PC-3 (cell line): Measurements from ENCODE around the gene ROBO3. TPM values are rescaled to one million over a fixed set of nuclear protein-coding genes. Genes with fewer than 3 reads are reported as not detected.

ENCODE experiments used
- ATAC-seq: fragments of 200-7000 bp; cut with Tn5 transposase; 2 replicates; pipeline ENCODE4 v1.9.1; 2020; ENCODE audit warnings: mild to moderate bottlenecking, moderate library complexity
- BruUV-seq: library from RNA; stranded (reverse); fragments of 400-500 nt; replicated peaks from 2 replicates; lab custom pipeline; 2021; lab: Mats Ljungman, UMichigan
- CTCF ChIA-PET: fragments of 300-600 bp; sonication (Branson Sonifier 250); formaldehyde crosslinking; loops from one replicate; lab custom pipeline; 2022; ENCODE audit warnings: antibody characterized with exemption; lab: Charles Lee
- POLR2A ChIA-PET: fragments of 300-600 bp; sonication (Branson Sonifier 250); formaldehyde crosslinking; loops from one replicate; lab custom pipeline; 2022; ENCODE audit warnings: antibody characterized with exemption; ENCODE audit not compliant: unreplicated experiment; lab: Charles Lee
- DNase-seq: peaks from one replicate; pipeline ENCODE4 v3.0.0-alpha.2; 2015
- H2AFZ ChIP-seq: fragments of 300-600 bp; sonication (generic); 2 replicates; pipeline ENCODE4 v1.6.0; 2016; ENCODE audit warnings: antibody characterized with exemption, low read length
- H3F3A ChIP-seq: fragments of 300-600 bp; sonication (generic); one replicate; pipeline ENCODE4 v1.6.0; 2017; ENCODE audit warnings: antibody characterized with exemption, low read length, control low read depth, mild to moderate bottlenecking; ENCODE audit not compliant: unreplicated experiment
- H3K27ac ChIP-seq: fragments of 300-600 bp; sonication (generic); 2 replicates; pipeline ENCODE4 v1.5.1; 2016; ENCODE audit warnings: mild to moderate bottlenecking, low read length
- H3K27me3 ChIP-seq: fragments of 300-600 bp; sonication (generic); 2 replicates; pipeline ENCODE4 v1.6.1; 2016; ENCODE audit warnings: low read length, mixed read lengths
- H3K36me3 ChIP-seq: fragments of 300-600 bp; sonication (generic); 2 replicates; pipeline ENCODE4 v1.6.1; 2016; ENCODE audit warnings: low read depth, mixed run types, low read length, mixed read lengths
- H3K4me1 ChIP-seq: fragments of 300-600 bp; sonication (generic); 2 replicates; pipeline ENCODE4 v1.5.1; 2016; ENCODE audit warnings: low read length; ENCODE audit not compliant: insufficient read depth
- H3K4me2 ChIP-seq: fragments of 300-600 bp; sonication (generic); 2 replicates; pipeline ENCODE4 v1.6.0; 2016; ENCODE audit warnings: low read length
- H3K4me3 ChIP-seq: fragments of 300-600 bp; sonication (generic); 2 replicates; pipeline ENCODE4 v1.5.1; 2016; ENCODE audit warnings: mild to moderate bottlenecking, low read length, mixed read lengths
- H3K79me2 ChIP-seq: fragments of 300-600 bp; sonication (generic); 2 replicates; pipeline ENCODE4 v1.6.1; 2017; ENCODE audit warnings: low read length, mixed read lengths
- H3K9ac ChIP-seq: fragments of 300-600 bp; sonication (generic); 2 replicates; pipeline ENCODE4 v1.6.0; 2016; ENCODE audit warnings: mild to moderate bottlenecking, low read length
- H3K9me2 ChIP-seq: fragments of 300-600 bp; sonication (generic); replicated peaks from 2 replicates; pipeline ENCODE4 v1.6.1; 2016; ENCODE audit warnings: mixed run types, low read length, mixed read lengths
- H3K9me3 ChIP-seq: fragments of 300-600 bp; sonication (generic); 2 replicates; pipeline ENCODE4 v1.6.1; 2016; ENCODE audit warnings: low read length, mixed read lengths
- H4K20me1 ChIP-seq: fragments of 300-600 bp; sonication (generic); 2 replicates; pipeline ENCODE4 v1.6.1; 2016; ENCODE audit warnings: low read length, mixed read lengths
- EZH2 ChIP-seq: fragments of 300-600 bp; sonication (generic); IDR thresholded peaks from one replicate; pipeline ENCODE4 v1.6.1; 2017; ENCODE audit warnings: antibody characterized with exemption, mild to moderate bottlenecking, low read length; ENCODE audit not compliant: unreplicated experiment
- EZH2phosphoT487 ChIP-seq: fragments of 300-600 bp; sonication (generic); IDR thresholded peaks from 2 replicates; pipeline ENCODE4 v1.6.1; 2018; ENCODE audit warnings: mild to moderate bottlenecking, antibody characterized with exemption, low read length, borderline replicate concordance
- intact Hi-C: fragments of 100-400 bp; cut with micrococcal nuclease; formaldehyde crosslinking; loops from 2 replicates; pipeline ENCODE4 v1.9.0; 2023
- total RNA-seq: library from RNA; depleted of rRNA; stranded (reverse); fragments of >200 nt; gene quantifications from 2 replicates; pipeline ENCODE4 v1.2.3, GENCODE V29; 2014
- TF ChIP-seq, protein P1 (sequence below): fragments of 300-600 bp; sonication (generic); conservative IDR thresholded peaks from 2 replicates; pipeline ENCODE4 v1.5.1; 2017; ENCODE audit warnings: antibody characterized with exemption, low read depth, mild to moderate bottlenecking, low read length

The ROBO3 gene
- total RNA-seq, 1 experiment from 2014 or later: 18.5 TPM

DNA sequence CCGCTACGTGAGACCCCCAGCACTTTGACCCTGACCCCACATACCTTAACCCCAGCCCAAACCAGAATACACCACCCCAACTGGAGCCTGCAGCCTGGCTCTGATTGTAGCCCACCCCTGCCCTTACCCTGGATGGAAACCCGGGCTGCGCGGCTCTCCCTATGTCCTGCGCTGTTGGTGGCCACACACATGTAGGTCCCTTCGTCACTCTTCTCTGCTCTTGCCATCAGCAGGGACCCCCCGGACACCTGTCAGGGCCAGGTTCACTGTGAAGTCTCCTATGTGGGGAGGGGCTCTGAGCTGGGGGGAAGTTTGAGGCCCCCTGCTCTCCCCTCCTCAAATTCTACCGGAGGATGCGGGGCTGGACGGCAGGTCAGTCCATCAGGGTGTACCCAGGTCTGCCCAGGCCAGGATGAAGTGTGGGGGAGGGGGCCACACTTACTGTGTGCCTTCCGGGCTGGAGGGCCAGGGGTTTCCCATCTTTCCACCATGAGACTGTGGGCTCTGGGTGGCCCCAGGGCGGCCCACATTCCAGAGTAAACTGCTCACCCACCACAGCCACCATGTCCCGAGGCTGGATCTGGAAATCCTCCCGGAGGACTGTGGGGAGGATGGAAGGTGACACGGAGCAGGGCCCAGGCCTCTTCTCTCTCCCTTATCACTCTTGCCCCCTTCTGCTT, 31.0 kb downstream of the ROBO3 start:
- BruUV-seq: no TSS peak
- H2AFZ ChIP-seq: no peak overlapping the region
- no peak overlapping the region for H3K4me2 ChIP-seq

DNA sequence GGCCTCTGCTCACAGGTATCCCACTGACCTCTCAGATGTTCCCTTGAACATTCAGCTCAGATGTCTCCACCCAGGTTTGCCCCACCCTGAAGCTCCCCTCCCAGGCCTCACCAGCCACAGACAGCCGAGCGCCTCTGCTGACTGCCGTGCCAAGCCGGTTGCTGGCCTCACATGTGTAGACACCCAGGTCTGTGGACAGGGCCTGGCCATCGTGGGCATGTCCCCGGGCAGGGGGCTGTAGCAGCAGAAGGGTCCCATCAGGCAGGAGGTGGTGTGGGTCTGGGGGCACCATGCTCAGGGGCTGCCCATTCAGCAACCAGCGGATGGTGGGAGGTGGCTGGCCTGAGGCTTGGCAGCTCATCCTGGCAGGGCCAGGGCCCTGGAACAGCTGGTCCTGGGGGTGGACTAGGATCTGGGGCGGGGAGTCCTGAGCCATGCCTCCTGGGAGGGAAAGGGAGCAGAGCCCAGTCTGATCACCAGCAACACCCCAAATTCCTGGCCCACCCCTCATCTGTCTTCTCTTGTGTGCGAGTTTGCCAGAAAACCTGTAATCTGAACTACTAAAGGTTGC, 31.7 kb downstream of the ROBO3 start:
- Histone ChIP-seq H4K20me1 (no peaks in the 10 kb centered on the region), H3K4me2 (no peak overlapping the region), H3K9me3 (no peaks in the 10 kb centered on the region), H3K36me3 (no peaks in the 10 kb centered on the region), H3K4me1 (peaks cover 66% of the 10 kb centered on the region), H3K9me2 (no peaks in the 10 kb centered on the region), H2AFZ (no peak overlapping the region), H3K27ac (peak overlapping the region; percentile 88; the same call in 1 of the 2 replicates), H3K27me3 (no peaks in the 10 kb centered on the region), H3K4me3 (no peak overlapping the region), H3F3A (peaks cover 15% of the 10 kb centered on the region), H3K79me2 (0 out of 2 replicates have a peak, but pooled peaks cover 4% of the 10 kb centered on the region), H3K9ac (no peak overlapping the region)
- no peak for TF ChIP-seq EZH2phosphoT487
- TF ChIP-seq, protein P1, sequence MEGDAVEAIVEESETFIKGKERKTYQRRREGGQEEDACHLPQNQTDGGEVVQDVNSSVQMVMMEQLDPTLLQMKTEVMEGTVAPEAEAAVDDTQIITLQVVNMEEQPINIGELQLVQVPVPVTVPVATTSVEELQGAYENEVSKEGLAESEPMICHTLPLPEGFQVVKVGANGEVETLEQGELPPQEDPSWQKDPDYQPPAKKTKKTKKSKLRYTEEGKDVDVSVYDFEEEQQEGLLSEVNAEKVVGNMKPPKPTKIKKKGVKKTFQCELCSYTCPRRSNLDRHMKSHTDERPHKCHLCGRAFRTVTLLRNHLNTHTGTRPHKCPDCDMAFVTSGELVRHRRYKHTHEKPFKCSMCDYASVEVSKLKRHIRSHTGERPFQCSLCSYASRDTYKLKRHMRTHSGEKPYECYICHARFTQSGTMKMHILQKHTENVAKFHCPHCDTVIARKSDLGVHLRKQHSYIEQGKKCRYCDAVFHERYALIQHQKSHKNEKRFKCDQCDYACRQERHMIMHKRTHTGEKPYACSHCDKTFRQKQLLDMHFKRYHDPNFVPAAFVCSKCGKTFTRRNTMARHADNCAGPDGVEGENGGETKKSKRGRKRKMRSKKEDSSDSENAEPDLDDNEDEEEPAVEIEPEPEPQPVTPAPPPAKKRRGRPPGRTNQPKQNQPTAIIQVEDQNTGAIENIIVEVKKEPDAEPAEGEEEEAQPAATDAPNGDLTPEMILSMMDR: no peak
- TF ChIP-seq EZH2: no peak
- POLR2A ChIA-PET: no interaction called here
- intact Hi-C loops: no loop called here
- CTCF ChIA-PET: no interaction called here
- no TSS peak for BruUV-seq
- ATAC-seq: no peak
- no peak for DNase-seq

More for the DNA sequence above, 31.0 kb downstream of the ROBO3 start:
- ChIA-PET POLR2A (no interaction called here), CTCF (no interaction called here)
- peaks cover 15% of the 10 kb centered on the region for H3F3A ChIP-seq
- H3K9me2 ChIP-seq: no peaks in the 10 kb centered on the region
- no peaks in the 10 kb centered on the region for H3K79me2 ChIP-seq
- no peaks in the 10 kb centered on the region for H3K9me3 ChIP-seq
- DNase-seq (peak; percentile 59), ATAC-seq (no peak)
- no peak overlapping the region for H3K9ac ChIP-seq
- H4K20me1 ChIP-seq: no peaks in the 10 kb centered on the region
- H3K36me3 ChIP-seq: no peaks in the 10 kb centered on the region
- no peak overlapping the region for H3K27ac ChIP-seq
- TF ChIP-seq EZH2phosphoT487 (no peak), EZH2 (no peak)
- TF ChIP-seq, protein P1: no peak
- no peaks in the 10 kb centered on the region for H3K27me3 ChIP-seq
- intact Hi-C loops: no loop called here
- H3K4me1 ChIP-seq: peaks cover 59% of the 10 kb centered on the region
- no peak overlapping the region for H3K4me3 ChIP-seq
